Measurements from ENCODE around the gene BSDC1.
"Not testable (repeated sequence)": the region's sequence is repeated elsewhere in the genome, so short reads cannot be mapped to it uniquely, and the experiment has no call there.

BSDC1 gene, protein sequence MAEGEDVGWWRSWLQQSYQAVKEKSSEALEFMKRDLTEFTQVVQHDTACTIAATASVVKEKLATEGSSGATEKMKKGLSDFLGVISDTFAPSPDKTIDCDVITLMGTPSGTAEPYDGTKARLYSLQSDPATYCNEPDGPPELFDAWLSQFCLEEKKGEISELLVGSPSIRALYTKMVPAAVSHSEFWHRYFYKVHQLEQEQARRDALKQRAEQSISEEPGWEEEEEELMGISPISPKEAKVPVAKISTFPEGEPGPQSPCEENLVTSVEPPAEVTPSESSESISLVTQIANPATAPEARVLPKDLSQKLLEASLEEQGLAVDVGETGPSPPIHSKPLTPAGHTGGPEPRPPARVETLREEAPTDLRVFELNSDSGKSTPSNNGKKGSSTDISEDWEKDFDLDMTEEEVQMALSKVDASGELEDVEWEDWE

GRCh38 chr1:32394141-32394889 lies at the start of gene BSDC1:
BSDC1 (minus strand) TSS chr1:32394441; CDS start chr1:32394414, 27 bp downstream.
- DNase-seq, result peak; percentile 99

- DNase-seq, result not testable (repeated sequence)
These were observed 47.2 kb upstream of the BSDC1 start for GRCh38 chr1:32441467-32441866.

- DNase-seq, result not testable (repeated sequence)
These were observed 44.5 kb upstream of the BSDC1 start for GRCh38 chr1:32438777-32439176.

- DNase-seq, result no peak
These were observed 43.9 kb upstream of the BSDC1 start for GRCh38 chr1:32438136-32438535.

DNA sequence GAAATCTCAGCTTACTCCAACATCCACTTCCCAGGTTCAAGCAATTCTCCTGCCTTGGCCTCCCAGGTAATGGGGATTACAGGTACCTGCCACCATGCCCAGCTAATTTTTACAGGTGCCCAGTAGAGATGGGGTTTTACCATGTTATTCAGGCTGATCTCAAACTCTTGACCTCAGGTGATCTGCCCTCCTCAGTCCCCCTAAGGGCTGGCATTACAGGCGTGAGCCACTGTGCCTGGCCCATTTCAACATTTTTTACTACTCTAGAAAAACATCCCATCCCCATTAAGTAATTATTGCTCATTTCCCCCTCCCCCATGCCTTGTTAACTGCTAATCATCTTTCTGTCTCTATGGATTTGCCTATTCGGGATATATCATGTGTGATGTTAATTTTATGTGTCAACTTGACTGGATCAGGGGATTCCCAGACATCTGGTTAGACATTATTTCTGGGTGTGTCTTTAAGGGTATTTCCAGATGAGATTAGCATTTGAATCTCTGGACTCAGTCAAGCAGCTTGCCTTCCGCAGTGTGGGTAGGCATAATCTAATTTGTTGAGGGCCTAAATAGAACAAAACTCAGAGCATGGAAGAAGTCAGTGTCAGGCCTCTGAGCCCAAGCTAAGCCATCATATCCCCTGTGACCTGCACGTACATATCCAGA lies 37.6 kb upstream of the BSDC1 start:
- no peak for DNase-seq

GRCh38 chr1:32427264-32427963 lies 33.2 kb upstream of the BSDC1 start:
- no peak for DNase-seq

DNA sequence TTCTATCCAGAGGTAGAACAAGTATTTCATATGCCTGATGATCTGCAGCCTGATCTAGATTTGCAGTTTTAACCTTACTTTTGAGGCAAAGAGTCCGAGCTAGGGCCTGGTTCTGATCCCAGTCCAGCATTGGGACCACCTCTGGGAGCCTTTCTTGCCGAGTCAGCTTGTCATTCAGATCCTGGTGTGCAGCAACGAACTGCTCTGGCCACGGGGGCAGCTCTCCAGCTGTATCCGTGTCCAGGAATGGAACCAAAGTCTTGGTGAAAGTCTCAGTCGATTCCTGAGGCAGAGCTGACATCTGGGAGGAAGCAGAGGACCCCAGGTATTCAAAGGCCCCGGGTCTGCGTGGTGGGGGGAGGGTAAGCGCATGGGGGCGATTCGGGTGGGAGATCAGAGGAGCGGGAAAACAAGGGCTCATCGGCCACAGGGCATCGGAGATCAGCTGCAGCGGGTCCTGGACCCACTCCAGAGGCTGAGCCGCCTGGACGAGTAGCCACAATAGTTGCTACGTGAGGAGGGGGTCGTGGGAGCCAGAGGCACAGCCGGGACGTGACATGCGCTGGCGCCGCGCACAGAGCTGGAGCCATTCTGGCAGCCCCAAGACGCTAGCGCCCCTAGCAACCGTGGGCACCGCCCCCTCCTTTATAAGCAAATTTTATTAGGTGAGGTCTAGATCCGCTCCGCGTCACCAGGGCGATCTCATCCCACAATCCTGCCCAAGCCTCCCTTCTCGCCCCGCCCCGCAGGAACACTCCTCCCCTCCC lies 32.4 kb upstream of the BSDC1 start:
- DNase-seq, result no peak

DNA sequence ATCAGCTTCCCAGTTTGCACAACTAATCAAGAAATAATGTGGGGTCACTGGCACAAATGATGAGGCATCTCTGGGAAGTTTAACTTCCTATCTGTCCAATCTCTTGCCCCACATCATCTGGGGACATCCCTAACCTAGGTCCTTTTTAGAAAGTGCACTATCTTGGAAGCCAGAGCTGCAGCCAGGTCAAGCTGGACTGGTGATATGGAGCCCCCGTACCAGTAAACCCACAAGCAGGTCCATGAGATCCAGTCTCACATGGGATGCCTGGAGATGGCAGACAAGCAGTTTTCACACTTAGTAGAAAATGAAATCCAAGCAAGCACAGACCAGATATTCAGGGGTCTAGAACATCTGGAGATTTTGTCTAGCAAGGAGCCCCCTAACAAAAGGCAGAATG lies 27.5 kb upstream of the BSDC1 start:
- no peak for DNase-seq

DNA sequence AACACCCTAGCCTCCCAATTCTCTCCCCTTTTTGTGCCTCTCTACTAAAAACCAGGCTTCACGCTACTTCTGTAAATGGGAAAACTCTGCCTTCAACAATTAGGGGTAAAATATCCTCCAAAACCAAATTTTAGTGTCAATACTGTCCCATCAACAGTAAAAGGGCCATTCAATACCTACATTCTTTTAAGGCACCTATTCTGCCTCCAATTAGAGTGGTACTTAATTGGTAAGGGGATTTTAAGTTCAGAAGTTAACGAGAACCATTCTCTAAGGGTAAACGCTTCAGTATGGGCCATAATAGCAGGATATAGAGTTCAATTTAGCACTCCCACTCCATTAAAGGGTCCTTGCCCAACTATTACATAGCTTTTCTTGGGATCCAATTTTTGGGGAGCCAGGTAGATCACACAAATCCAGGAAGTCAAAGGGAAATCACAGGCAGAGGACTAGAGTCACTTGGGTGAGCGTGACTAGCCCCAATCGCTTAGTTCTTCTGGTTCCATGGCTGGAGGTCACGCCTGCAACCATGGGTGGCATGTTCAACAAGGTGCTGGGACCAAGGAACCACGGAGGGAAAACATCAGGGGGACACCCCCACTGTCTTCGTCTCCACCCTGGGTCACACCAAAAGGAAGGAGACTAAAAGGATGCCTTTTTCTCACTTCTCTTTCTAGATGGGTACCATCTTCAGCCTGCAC lies 20.1 kb upstream of the BSDC1 start:
- no peak for DNase-seq

DNA sequence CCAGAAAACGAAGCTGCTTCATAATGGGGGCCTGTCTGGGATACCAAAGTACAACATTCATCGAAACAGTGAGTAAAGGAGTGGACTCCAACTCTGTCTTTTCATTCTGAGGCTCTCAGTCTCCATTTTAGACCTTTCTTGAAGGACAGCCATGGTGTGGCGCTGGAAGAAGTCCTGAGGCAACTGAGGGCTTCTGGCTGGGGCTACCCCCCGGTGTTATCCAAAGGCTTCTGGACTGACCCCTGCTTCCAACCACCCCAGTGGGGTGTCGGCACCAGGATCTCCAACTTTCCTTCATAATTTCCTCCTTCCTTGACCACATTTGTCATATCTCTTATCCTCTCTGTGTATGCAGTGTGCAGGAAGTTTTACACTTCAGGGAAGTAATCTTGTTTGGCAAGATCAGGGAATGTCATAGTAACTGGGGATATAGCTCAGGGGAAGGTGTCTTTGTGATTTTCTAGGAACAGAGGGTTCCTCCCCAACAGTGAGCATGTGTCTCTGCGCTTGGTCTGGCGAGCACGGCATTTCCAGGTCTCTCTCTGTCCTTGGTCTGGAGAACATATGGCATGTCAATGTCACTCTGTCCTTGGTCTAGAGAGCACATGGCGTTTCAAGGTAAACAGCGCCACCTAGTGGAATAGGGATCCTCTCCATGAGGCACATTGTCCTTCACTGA lies 19.4 kb upstream of the BSDC1 start:
- peak; percentile 79 for DNase-seq

DNA sequence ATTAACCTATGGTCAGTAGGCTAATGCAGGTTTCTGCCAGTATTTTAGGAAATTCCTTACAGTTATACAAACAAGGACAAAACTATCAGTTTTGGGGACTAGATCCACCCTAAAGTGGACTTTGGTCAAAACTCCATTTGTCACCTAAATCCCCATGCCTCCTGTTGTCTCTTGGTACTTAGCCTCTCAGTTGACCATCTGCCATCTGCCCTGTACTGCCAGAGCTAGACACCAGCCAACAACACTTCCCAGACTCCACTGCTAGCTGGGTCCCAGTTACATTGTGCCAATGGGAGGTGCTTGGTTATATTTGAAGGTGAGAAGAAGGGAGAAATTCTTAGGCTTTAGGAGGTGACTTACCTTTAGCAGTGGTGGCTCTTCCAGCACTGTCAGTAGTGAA lies 17.0 kb upstream of the BSDC1 start:
- DNase-seq, result no peak

DNA sequence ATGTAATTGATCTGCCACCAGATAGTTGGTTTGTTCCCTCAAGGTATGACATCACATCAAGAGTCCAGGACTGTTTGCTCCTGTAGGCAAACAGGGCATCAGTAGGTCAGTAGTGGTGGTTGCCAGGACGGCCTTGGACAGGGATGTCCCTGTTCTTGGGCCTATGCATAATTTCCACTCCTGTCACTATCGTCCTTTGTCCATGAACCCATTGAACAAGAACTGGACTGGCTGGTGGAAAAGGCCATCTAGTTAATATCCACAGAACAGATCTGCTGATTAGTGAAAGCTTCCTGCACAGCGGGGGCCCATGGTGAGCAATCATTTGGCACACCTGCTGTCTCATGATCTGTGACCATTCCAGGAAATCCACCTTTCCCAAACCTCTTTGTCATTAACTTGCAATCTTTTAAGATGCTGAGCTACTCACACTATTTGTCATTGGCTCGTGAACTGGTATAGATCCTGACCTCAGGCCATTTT lies 12.4 kb upstream of the BSDC1 start:
- no peak for DNase-seq

GRCh38 chr1:32405672-32406467 lies 11.6 kb upstream of the BSDC1 start:
- DNase-seq, result no peak

DNA sequence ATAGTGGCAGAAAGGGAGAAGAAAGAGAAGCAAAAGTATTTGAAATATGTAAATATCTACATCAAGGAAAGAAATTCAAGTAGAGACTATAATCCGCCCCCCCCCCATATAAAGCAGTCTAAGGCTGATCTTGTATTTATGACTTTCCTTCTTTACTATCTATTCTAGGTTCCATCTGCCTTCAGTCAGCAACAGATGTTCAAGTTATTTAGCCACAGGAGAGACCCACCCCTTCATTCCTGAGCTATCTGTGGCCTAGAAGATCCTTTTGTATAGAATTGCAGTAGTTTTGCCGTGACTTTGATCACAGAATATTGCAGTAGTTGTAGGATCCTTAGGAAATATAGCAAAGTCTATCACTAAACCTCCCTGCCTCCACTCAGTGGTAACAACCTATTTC lies 10.7 kb upstream of the BSDC1 start:
- DNase-seq, result no peak

DNA sequence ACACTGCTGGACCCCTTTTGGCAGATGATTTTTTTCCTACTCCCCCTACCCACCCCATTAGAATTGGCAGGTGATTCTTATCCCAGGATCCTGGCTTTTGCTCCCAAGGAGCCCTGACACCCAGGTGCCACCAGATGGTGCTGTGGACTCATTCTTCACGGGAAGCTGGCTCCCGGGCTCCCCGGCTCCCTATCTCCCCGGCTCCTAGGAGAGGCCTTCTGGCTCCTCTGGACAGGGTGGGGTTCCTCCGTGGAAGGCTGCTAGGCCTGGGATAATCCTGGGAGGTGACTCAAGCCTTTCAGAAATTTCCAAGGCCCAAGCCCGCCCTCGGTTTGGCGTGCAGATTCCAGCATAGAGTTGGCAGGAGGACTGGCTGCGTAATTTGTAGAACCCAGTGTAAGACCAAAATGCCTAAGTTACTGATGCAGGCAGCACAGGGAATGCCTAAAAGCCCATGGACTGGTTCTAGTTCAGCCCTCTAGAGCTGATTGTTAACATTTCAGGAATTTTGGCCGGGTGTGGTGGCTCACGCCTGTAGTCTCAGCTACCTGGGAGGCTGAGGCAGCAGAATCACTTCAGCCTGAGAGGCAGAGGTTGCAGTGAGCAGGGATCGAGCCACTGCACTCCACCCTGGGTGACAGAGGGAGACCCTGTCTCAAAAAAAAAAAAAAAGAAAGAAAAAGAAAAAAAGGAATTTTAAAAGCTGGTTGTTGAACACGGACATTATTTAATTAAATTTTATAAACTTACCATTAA lies 6.8 kb upstream of the BSDC1 start:
- peak; percentile 77 for DNase-seq

DNA sequence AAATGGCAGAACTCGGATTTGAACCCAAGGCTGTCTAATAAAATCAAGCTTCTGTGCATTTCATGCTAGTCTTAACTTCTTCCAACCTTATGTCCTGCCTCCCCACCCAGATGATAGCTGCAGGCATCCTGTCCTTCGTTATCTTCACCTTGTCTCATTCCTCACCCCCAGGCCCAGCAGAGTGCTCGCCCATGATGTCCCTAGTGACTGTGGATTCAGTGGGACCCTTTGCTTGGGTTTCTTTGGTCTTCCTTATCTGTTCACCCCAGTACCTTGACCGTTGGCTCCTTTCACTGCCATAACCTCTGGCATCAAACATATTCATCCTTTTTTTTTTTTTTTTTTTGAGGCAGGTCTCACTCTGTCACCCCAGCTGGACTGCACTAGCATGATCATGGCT lies 5.6 kb upstream of the BSDC1 start:
- no peak for DNase-seq

DNA sequence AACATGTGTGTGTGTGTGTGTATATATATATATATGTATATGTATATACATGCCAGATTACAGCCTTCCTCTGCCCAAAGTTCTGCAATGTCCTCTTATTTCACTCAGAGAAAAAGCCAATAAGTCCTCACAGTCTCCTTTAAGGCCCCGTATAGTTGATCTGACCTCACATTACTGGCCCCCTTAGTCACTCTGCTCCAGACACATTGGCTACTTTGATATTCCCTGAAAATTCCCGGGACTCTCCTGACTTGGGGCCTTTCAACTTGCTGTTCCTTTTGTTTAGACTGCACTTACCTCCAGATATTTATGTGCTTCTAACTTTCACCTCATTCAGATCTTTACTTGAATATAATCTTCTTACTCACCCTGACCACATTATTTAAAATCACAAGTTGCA lies 4.2 kb upstream of the BSDC1 start:
- no peak for DNase-seq

- not testable (repeated sequence) for DNase-seq
These were observed 2.3 kb upstream of the BSDC1 start for GRCh38 chr1:32396524-32396923.

- no peak for DNase-seq
These were observed 720 bp upstream of the BSDC1 start for GRCh38 chr1:32394890-32395432.

Data from stimulated activated CD8-positive, alpha-beta memory T cell treated with anti-CD3 and anti-CD28 coated beads, Interleukin-4, amount 100 ng/mL, for 48 hours (primary cell).